ENCODE results near the gene USP10.

Gene USP10

GRCh38 chr16:84735849-84736586 lies 36.2 kb downstream of the USP10 start (continued):
- TF ChIP-seq CREB5 (CRISPR knock-in tag; IDR thresholded peaks at IDR 0.05; ENCODE audit: low read depth): no peak
- no peak for TF ChIP-seq PPARA (CRISPR knock-in tag; IDR thresholded peaks at IDR 0.05; ENCODE audit: borderline replicate concordance)

GRCh38 chr16:84737192-84738011 lies 37.6 kb downstream of the USP10 start:
- TF ChIP-seq ZFP3 (CRISPR knock-in tag; IDR thresholded peaks at IDR 0.05): no peak
- TF ChIP-seq ZFP30 (CRISPR knock-in tag; IDR thresholded peaks at IDR 0.05): no peak
- TF ChIP-seq PATZ1 (CRISPR knock-in tag; IDR thresholded peaks at IDR 0.05; ENCODE audit: borderline replicate concordance): no peak
- no peak for TF ChIP-seq ZNF8 (CRISPR knock-in tag; IDR thresholded peaks at IDR 0.05)
- no peak for TF ChIP-seq CSDC2 (CRISPR knock-in tag; IDR thresholded peaks at IDR 0.05)
- TF ChIP-seq ZC3H10 (CRISPR knock-in tag; IDR thresholded peaks at IDR 0.05): no peak
- no peak for TF ChIP-seq TSHZ2 (CRISPR knock-in tag; IDR thresholded peaks at IDR 0.05)
- no peak for TF ChIP-seq SNAI2 (CRISPR knock-in tag; IDR thresholded peaks at IDR 0.05)
- TF ChIP-seq ESRRG (CRISPR knock-in tag; IDR thresholded peaks at IDR 0.05): no peak
- TF ChIP-seq ARNTL (CRISPR knock-in tag; IDR thresholded peaks at IDR 0.05; ENCODE audit: borderline replicate concordance, low read depth): no peak
- TF ChIP-seq ZNF565 (CRISPR knock-in tag; conservative IDR thresholded peaks at IDR 0.05; ENCODE audit: low read depth): no peak
- no peak for ATAC-seq

GRCh38 chr16:84738255-84739038 lies 38.6 kb downstream of the USP10 start:
- ATAC-seq: peak; percentile 88
- TF ChIP-seq ESRRG (CRISPR knock-in tag; IDR thresholded peaks at IDR 0.05): no peak
- no peak for TF ChIP-seq ARNTL (CRISPR knock-in tag; IDR thresholded peaks at IDR 0.05; ENCODE audit: borderline replicate concordance, low read depth)
- no peak for TF ChIP-seq CSDC2 (CRISPR knock-in tag; IDR thresholded peaks at IDR 0.05)
- no peak for TF ChIP-seq BACH2 (CRISPR knock-in tag; IDR thresholded peaks at IDR 0.05; ENCODE audit: borderline replicate concordance)
- no peak for TF ChIP-seq CREB5 (CRISPR knock-in tag; IDR thresholded peaks at IDR 0.05; ENCODE audit: low read depth)
- no peak for TF ChIP-seq POU6F1 (CRISPR knock-in tag; IDR thresholded peaks at IDR 0.05; ENCODE audit: borderline replicate concordance, low read depth)
- TF ChIP-seq TSHZ2 (CRISPR knock-in tag; IDR thresholded peaks at IDR 0.05): no peak
- TF ChIP-seq ZFP3 (CRISPR knock-in tag; IDR thresholded peaks at IDR 0.05): no peak
- TF ChIP-seq TOX (CRISPR knock-in tag; IDR thresholded peaks at IDR 0.05; ENCODE audit: borderline replicate concordance): no peak
- TF ChIP-seq GLIS3 (CRISPR knock-in tag; IDR thresholded peaks at IDR 0.05): no peak
- TF ChIP-seq PPARA (CRISPR knock-in tag; IDR thresholded peaks at IDR 0.05; ENCODE audit: borderline replicate concordance): no peak
- no peak for TF ChIP-seq OSR1 (CRISPR knock-in tag; IDR thresholded peaks at IDR 0.05)

Measured in SK-N-SH treated with all-trans-retinoic acid at 6 μM for 48 hours (cell line).